Endothelial cell of umbilical vein (primary cell): ENCODE data around the gene HTRA1. TPM values are rescaled to one million over a fixed set of nuclear protein-coding genes. Genes with fewer than 3 reads are reported as not detected.

ENCODE experiments used
- BruUV-seq: library from RNA; stranded (reverse); fragments of 400-500 nt; replicated peaks from 2 replicates; lab custom pipeline; 2021; lab: Mats Ljungman, UMichigan
- CTCF ChIA-PET: fragments of 300-600, 350-600 bp; sonication (Branson Sonifier 250); formaldehyde crosslinking; loops from one replicate; lab custom pipeline; 2021; ENCODE audit warnings: antibody characterized with exemption, inconsistent platforms; lab: Charles Lee
- POLR2A ChIA-PET: fragments of 300-600, 350-600 bp; sonication (Branson Sonifier 250); formaldehyde crosslinking; loops from one replicate; lab custom pipeline; 2021; ENCODE audit warnings: antibody characterized with exemption, inconsistent platforms; lab: Charles Lee
- DNase-seq: peaks from one replicate; pipeline ENCODE4 v3.0.0-alpha.2; 2011; ENCODE audit warnings: low read depth, low spot score
- FAIRE-seq: peaks from 2 replicates; lab custom pipeline; 2011; peaks lifted over from hg19 to GRCh38; lab: Jason Lieb, UNC
- H2AFZ ChIP-seq: 2 replicates; pipeline ENCODE4 v1.6.0; 2012; ENCODE audit warnings: low read depth, low read length, control low read depth, inconsistent platforms
- H3K27ac ChIP-seq: 2 replicates; pipeline ENCODE4 v1.5.1; 2011; ENCODE audit warnings: low read depth, mild to moderate bottlenecking, control low read depth, low read length, moderate library complexity; ENCODE audit not compliant: insufficient read depth
- H3K27me3 ChIP-seq, 2 experiments: 2 replicates each; pipeline versions ENCODE4 v1.6.0 to v1.6.1; 2011; ENCODE audit warnings: low read length in 2 of 2, mixed read lengths in 1 of 2; ENCODE audit not compliant: control insufficient read depth in 2 of 2, insufficient read depth in 2 of 2
- H3K36me3 ChIP-seq, 2 experiments: 2 replicates in 1 of 2; 3 replicates in 1 of 2; pipeline ENCODE4 v1.5.1; 2011; ENCODE audit warnings: low read length in 2 of 2, mild to moderate bottlenecking in 1 of 2, moderate library complexity in 1 of 2; ENCODE audit not compliant: control insufficient read depth in 2 of 2, insufficient read depth in 2 of 2; ENCODE audit errors: extremely low read depth in 1 of 2
- H3K4me1 ChIP-seq: 3 replicates; pipeline ENCODE4 v1.5.1; 2011; ENCODE audit warnings: mild to moderate bottlenecking, low read length; ENCODE audit not compliant: control insufficient read depth, insufficient read depth; ENCODE audit errors: extremely low read depth
- H3K4me2 ChIP-seq: 2 replicates; pipeline ENCODE4 v1.6.1; 2011; ENCODE audit warnings: low read length, control low read depth, mixed read lengths; ENCODE audit not compliant: insufficient read depth
- H3K4me3 ChIP-seq, 3 experiments: fragments of 200-600 bp in 1 of 3; sonication (generic), shearing (Covaris generic) in 1 of 3; replicated peaks in 1 of 3; 2 replicates each; pipeline ENCODE4 v1.5.1; 2011 to 2016; ENCODE audit warnings: control low read depth in 3 of 3, low read length in 3 of 3, mild to moderate bottlenecking in 2 of 3, inconsistent platforms in 1 of 3, low read depth in 1 of 3, moderate library complexity in 1 of 3; ENCODE audit not compliant: insufficient read depth in 1 of 3
- H3K79me2 ChIP-seq: 2 replicates; pipeline ENCODE4 v1.6.0; 2012; ENCODE audit warnings: low read length, inconsistent platforms; ENCODE audit not compliant: control insufficient read depth, insufficient read depth
- H3K9ac ChIP-seq: replicated peaks from 2 replicates; pipeline ENCODE3; 2011; ENCODE audit warnings: low read length, control low read depth; ENCODE audit not compliant: insufficient read depth; ENCODE audit errors: extremely low read depth
- H3K9me1 ChIP-seq: replicated peaks from 3 replicates; pipeline ENCODE4 v1.6.0; 2011; ENCODE audit warnings: mild to moderate bottlenecking, low read length; ENCODE audit not compliant: control insufficient read depth, insufficient read depth; ENCODE audit errors: extremely low read depth
- H3K9me3 ChIP-seq: replicated peaks from 2 replicates; pipeline ENCODE4 v1.5.1; 2012; ENCODE audit warnings: low read length, inconsistent platforms; ENCODE audit not compliant: control insufficient read depth, insufficient read depth
- H4K20me1 ChIP-seq: replicated peaks from 2 replicates; pipeline ENCODE3; 2011; ENCODE audit warnings: mild to moderate bottlenecking, low read length; ENCODE audit not compliant: control insufficient read depth, insufficient read depth; ENCODE audit errors: extremely low read depth
- CTCF ChIP-seq, 2 donors: IDR thresholded peaks; 1 replicate in 1 of 2; 2 replicates in 1 of 2; pipeline ENCODE4 v1.5.1; 2011; ENCODE audit warnings: low read length in 2 of 2, mild to moderate bottlenecking in 2 of 2, moderate library complexity in 2 of 2, control low read depth in 1 of 2, inconsistent platforms in 1 of 2, low read depth in 1 of 2; ENCODE audit not compliant: insufficient read depth in 1 of 2; ENCODE audit errors: extremely low read depth in 1 of 2
- EZH2 ChIP-seq: IDR thresholded peaks from 2 replicates; pipeline ENCODE4 v1.6.1; 2012; ENCODE audit warnings: borderline replicate concordance, low read depth, mild to moderate bottlenecking, moderate library complexity, low read length, inconsistent platforms; ENCODE audit not compliant: severe bottlenecking
- FOS ChIP-seq: IDR thresholded peaks from 2 replicates; pipeline ENCODE4 v1.6.1; 2011; ENCODE audit warnings: mild to moderate bottlenecking, low read length, moderate library complexity, borderline replicate concordance; ENCODE audit not compliant: insufficient read depth
- GATA2 ChIP-seq: IDR thresholded peaks from 2 replicates; pipeline ENCODE4 v1.7.0; 2011; ENCODE audit warnings: low read depth, mild to moderate bottlenecking, moderate library complexity, mixed read lengths, low read length; ENCODE audit not compliant: insufficient read length, insufficient read depth
- JUN ChIP-seq: IDR thresholded peaks from 2 replicates; pipeline ENCODE4 v1.6.1; 2011; ENCODE audit warnings: borderline replicate concordance, low read depth; ENCODE audit not compliant: insufficient read length, insufficient read depth
- MAX ChIP-seq: IDR thresholded peaks from 2 replicates; pipeline ENCODE4 v1.6.1; 2011; ENCODE audit not compliant: insufficient read depth, insufficient read length
- MYC ChIP-seq: IDR thresholded peaks from one replicate; pipeline ENCODE4 v1.6.1; 2011; ENCODE audit warnings: mild to moderate bottlenecking, low read depth, low read length
- POLR2A ChIP-seq: IDR thresholded peaks from 2 replicates; pipeline ENCODE4 v1.6.1; 2012; ENCODE audit warnings: low read depth, mild to moderate bottlenecking, control low read depth, low read length
- POLR2AphosphoS5 ChIP-seq: IDR thresholded peaks from 2 replicates; pipeline ENCODE4 v1.6.1; 2012; ENCODE audit warnings: low read depth, mild to moderate bottlenecking, control low read depth, low read length, moderate library complexity; ENCODE audit not compliant: insufficient read depth
- dilution Hi-C: fragments of 300-500 bp; cut with MboI; formaldehyde crosslinking; loops from one replicate; pipeline ENCODE4 v1.15.0; 2019; ENCODE audit warnings: low sequenced_read_pairs; ENCODE audit not compliant: extremely low pct_ligation_motif_present
- intact Hi-C: fragments of 100-400 bp; cut with micrococcal nuclease; formaldehyde crosslinking; loops from one replicate; pipeline ENCODE4 v1.10.0; 2022
- polyA plus RNA-seq, 4 experiments: library from polyadenylated mRNA; depleted of rRNA in 3 of 4; stranded (reverse) in 3 of 4; unstranded in 1 of 4; fragments of >200 nt; gene quantifications; 2 replicates each; pipeline versions ENCODE4 v1.2.1 to v1.2.3, GENCODE V29; 2011 to 2012; ENCODE audit warnings: missing spikeins in 1 of 4
- total RNA-seq: library from RNA; stranded (reverse); gene quantifications from 2 replicates; pipeline ENCODE4 v1.2.3, GENCODE V29; 2021

The HTRA1 gene
- total and polyA plus RNA-seq, 2 donors (not counting 3 experiments of a cell fraction or from before 2014, with no cell fraction given) = 192 to 270 TPM

GRCh38 chr10:122553341-122553740 lies 92.0 kb downstream of the HTRA1 start:
- DNase-seq (no peak), FAIRE-seq (no peak)
- dilution Hi-C loops = no loop called here
- Histone ChIP-seq H3K27ac (no peak overlapping the region), H3K79me2 (no peaks in the 10 kb centered on the region), H3K4me1 (no peaks in the 10 kb centered on the region), H3K9me1 (no peaks in the 10 kb centered on the region), H3K9me3 (no peaks in the 10 kb centered on the region), H3K9ac (no peak overlapping the region), H3K4me2 (no peak overlapping the region), H2AFZ (no peak overlapping the region), H3K4me3 (no peak overlapping the region), H3K27me3 (no peaks in the 10 kb centered on the region), H4K20me1 (no peaks in the 10 kb centered on the region), H3K36me3 (no peaks in the 10 kb centered on the region)
- ChIA-PET POLR2A (no interaction called here), CTCF (interaction anchor here (1.5 kb wide), 1 partner anchor 12 kb away, joined by 7 read pairs; no protein-coding TSS in a partner anchor)
- no TSS peak for BruUV-seq
- no peak for TF ChIP-seq FOS
- TF ChIP-seq POLR2A = no peak
- TF ChIP-seq MYC = no peak
- TF ChIP-seq MAX = no peak
- no peak for TF ChIP-seq CTCF (IDR thresholded peaks at IDR 0.05; ENCODE audit: extremely low read depth in 1 of 2, insufficient read depth in 1 of 2, low read depth in 1 of 2, low read length in 2 of 2)
- TF ChIP-seq JUN = no peak
- no peak for TF ChIP-seq GATA2
- TF ChIP-seq EZH2 = no peak
- no peak for TF ChIP-seq POLR2AphosphoS5
- intact Hi-C loops = no loop called here
